ENCODE results near the gene QRSL1. TPM values are rescaled to one million over a fixed set of nuclear protein-coding genes. Genes with fewer than 3 reads are reported as not detected.

QRSL1 gene
- total and polyA plus RNA-seq, 2 experiments from 2014 or later: 18.4 to 19.3 TPM

DNA sequence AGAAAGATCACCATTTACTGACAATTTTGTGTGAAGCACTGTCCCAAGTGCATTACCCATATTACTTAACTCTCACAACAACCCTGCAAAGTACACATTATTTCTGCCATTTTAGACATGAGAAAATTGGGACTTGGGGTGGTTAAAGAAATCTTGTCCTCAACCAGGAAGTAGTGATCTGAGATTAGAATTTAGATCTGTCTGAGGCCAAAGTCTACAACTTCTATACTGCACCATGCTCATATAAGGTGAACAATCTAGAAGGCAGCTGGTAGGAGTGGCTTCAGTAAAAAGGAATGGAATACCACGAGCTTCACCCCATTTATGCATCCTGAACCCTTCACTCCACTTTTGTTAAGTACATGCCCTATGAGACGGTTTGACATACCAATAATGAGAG is 87.6 kb downstream of the QRSL1 start:
- peaks cover 5% of the 10 kb centered on the region for H3K27me3 Mint-ChIP-seq (ENCODE audit: insufficient read depth, low read depth, poor library complexity)
- no peaks in the 10 kb centered on the region for H3K36me3 Mint-ChIP-seq (ENCODE audit: low read depth)
- DNase-seq (ENCODE audit: low spot score): no peak

More for the DNA sequence above, 87.6 kb downstream of the QRSL1 start:
- Histone ChIP-seq H3K4me1 (ENCODE audit: insufficient read depth) (peaks cover 4% of the 10 kb centered on the region; the same call in 1 of the 2 replicates), H3K36me3 (ENCODE audit: insufficient read depth) (no peaks in the 10 kb centered on the region), H3F3A (replicated peaks; ENCODE audit: low read depth) (no peaks in the 10 kb centered on the region), H3K27ac (ENCODE audit: low read depth) (no peak overlapping the region), H3K4me3 (no peak overlapping the region), H4K20me1 (replicated peaks; ENCODE audit: insufficient read depth) (no peaks in the 10 kb centered on the region), H3K27me3 (ENCODE audit: insufficient read depth) (no peaks in the 10 kb centered on the region), H3K9me2 (ENCODE audit: insufficient read depth) (no peaks in the 10 kb centered on the region), H3K4me2 (no peak overlapping the region), H3K79me2 (replicated peaks; ENCODE audit: insufficient read depth) (no peaks in the 10 kb centered on the region), H2AFZ (no peak overlapping the region)
- H3K4me1 Mint-ChIP-seq: peaks cover 39% of the 10 kb centered on the region
- no peak for ATAC-seq
- H3K27ac Mint-ChIP-seq: no peak overlapping the region
- H3K4me3 Mint-ChIP-seq: no peak overlapping the region; the same call in 2 of the 3 replicates
- H3K9me3 Mint-ChIP-seq: no peaks in the 10 kb centered on the region; the same call in 2 of the 3 replicates
- TF ChIP-seq, protein P1, sequence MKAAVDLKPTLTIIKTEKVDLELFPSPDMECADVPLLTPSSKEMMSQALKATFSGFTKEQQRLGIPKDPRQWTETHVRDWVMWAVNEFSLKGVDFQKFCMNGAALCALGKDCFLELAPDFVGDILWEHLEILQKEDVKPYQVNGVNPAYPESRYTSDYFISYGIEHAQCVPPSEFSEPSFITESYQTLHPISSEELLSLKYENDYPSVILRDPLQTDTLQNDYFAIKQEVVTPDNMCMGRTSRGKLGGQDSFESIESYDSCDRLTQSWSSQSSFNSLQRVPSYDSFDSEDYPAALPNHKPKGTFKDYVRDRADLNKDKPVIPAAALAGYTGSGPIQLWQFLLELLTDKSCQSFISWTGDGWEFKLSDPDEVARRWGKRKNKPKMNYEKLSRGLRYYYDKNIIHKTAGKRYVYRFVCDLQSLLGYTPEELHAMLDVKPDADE (IDR thresholded peaks at IDR 0.05): no peak
- TF ChIP-seq EZH2phosphoT487 (IDR thresholded peaks at IDR 0.05; ENCODE audit: unreplicated experiment): no peak
- TF ChIP-seq, protein P2, sequence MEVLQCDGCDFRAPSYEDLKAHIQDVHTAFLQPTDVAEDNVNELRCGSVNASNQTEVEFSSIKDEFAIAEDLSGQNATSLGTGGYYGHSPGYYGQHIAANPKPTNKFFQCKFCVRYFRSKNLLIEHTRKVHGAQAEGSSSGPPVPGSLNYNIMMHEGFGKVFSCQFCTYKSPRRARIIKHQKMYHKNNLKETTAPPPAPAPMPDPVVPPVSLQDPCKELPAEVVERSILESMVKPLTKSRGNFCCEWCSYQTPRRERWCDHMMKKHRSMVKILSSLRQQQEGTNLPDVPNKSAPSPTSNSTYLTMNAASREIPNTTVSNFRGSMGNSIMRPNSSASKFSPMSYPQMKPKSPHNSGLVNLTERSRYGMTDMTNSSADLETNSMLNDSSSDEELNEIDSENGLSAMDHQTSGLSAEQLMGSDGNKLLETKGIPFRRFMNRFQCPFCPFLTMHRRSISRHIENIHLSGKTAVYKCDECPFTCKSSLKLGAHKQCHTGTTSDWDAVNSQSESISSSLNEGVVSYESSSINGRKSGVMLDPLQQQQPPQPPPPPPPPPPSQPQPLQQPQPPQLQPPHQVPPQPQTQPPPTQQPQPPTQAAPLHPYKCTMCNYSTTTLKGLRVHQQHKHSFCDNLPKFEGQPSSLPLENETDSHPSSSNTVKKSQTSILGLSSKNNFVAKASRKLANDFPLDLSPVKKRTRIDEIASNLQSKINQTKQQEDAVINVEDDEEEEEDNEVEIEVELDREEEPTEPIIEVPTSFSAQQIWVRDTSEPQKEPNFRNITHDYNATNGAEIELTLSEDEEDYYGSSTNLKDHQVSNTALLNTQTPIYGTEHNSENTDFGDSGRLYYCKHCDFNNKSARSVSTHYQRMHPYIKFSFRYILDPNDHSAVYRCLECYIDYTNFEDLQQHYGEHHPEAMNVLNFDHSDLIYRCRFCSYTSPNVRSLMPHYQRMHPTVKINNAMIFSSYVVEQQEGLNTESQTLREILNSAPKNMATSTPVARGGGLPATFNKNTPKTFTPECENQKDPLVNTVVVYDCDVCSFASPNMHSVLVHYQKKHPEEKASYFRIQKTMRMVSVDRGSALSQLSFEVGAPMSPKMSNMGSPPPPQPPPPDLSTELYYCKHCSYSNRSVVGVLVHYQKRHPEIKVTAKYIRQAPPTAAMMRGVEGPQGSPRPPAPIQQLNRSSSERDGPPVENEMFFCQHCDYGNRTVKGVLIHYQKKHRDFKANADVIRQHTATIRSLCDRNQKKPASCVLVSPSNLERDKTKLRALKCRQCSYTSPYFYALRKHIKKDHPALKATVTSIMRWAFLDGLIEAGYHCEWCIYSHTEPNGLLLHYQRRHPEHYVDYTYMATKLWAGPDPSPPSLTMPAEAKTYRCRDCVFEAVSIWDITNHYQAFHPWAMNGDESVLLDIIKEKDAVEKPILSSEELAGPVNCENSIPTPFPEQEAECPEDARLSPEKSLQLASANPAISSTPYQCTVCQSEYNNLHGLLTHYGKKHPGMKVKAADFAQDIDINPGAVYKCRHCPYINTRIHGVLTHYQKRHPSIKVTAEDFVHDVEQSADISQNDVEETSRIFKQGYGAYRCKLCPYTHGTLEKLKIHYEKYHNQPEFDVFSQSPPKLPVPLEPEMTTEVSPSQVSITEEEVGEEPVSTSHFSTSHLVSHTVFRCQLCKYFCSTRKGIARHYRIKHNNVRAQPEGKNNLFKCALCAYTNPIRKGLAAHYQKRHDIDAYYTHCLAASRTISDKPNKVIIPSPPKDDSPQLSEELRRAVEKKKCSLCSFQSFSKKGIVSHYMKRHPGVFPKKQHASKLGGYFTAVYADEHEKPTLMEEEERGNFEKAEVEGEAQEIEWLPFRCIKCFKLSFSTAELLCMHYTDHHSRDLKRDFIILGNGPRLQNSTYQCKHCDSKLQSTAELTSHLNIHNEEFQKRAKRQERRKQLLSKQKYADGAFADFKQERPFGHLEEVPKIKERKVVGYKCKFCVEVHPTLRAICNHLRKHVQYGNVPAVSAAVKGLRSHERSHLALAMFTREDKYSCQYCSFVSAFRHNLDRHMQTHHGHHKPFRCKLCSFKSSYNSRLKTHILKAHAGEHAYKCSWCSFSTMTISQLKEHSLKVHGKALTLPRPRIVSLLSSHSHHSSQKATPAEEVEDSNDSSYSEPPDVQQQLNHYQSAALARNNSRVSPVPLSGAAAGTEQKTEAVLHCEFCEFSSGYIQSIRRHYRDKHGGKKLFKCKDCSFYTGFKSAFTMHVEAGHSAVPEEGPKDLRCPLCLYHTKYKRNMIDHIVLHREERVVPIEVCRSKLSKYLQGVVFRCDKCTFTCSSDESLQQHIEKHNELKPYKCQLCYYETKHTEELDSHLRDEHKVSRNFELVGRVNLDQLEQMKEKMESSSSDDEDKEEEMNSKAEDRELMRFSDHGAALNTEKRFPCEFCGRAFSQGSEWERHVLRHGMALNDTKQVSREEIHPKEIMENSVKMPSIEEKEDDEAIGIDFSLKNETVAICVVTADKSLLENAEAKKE (CRISPR knock-in tag; IDR thresholded peaks at IDR 0.05): no peak
- no peak for TF ChIP-seq REST (IDR thresholded peaks at IDR 0.05; ENCODE audit: unreplicated experiment)
- no peak for TF ChIP-seq STAT1 (IDR thresholded peaks at IDR 0.05; ENCODE audit: unreplicated experiment)
- TF ChIP-seq NANOG (IDR thresholded peaks at IDR 0.05; ENCODE audit: borderline replicate concordance): no peak
- TF ChIP-seq POLR2AphosphoS5 (IDR thresholded peaks at IDR 0.05; ENCODE audit: low read depth): no peak
- no peak for TF ChIP-seq EZH2 (IDR thresholded peaks at IDR 0.05; ENCODE audit: low read depth, unreplicated experiment)
- TF ChIP-seq ZNF114 (CRISPR knock-in tag; IDR thresholded peaks at IDR 0.05): no peak
- no peak for TF ChIP-seq JUNB (IDR thresholded peaks at IDR 0.05; ENCODE audit: unreplicated experiment)
- no peak for TF ChIP-seq CREB1 (CRISPR knock-in tag; IDR thresholded peaks at IDR 0.05; ENCODE audit: low read depth)
- TF ChIP-seq CTCF (conservative IDR thresholded peaks at IDR 0.05; ENCODE audit: low read depth in 2 of 2): no peak
- no peak for TF ChIP-seq ZNF331 (CRISPR knock-in tag; IDR thresholded peaks at IDR 0.05; ENCODE audit: low read depth)
